Brain microvascular endothelial cell (primary cell): Measurements from ENCODE around the gene DNAH11.
"Not testable (repeated sequence)": the region's sequence is repeated elsewhere in the genome, so short reads cannot be mapped to it uniquely, and the experiment has no call there.

Experiments
- DNase-seq: peaks from one replicate; pipeline ENCODE4 v3.0.0-alpha.2; 2020
- H3K27ac ChIP-seq: fragments of 250-450 bp; sonication (Bioruptor Pico); 2 replicates; pipeline ENCODE4 v1.5.1; 2020; ENCODE audit warnings: mild to moderate bottlenecking, moderate library complexity
- H3K27me3 ChIP-seq: fragments of 250-450 bp; sonication (Bioruptor Pico); replicated peaks from 2 replicates; pipeline ENCODE4 v1.5.1; 2020; ENCODE audit warnings: mild to moderate bottlenecking
- H3K36me3 ChIP-seq: fragments of 250-450 bp; sonication (Bioruptor Pico); replicated peaks from 2 replicates; pipeline ENCODE4 v1.5.1; 2020; ENCODE audit warnings: mild to moderate bottlenecking
- H3K4me3 ChIP-seq: 2 replicates; pipeline ENCODE4 v1.5.1; 2011; ENCODE audit warnings: low read depth, mild to moderate bottlenecking, control low read depth, low read length, moderate library complexity
- in situ Hi-C: cut with HindIII; loops from 2 replicates; pipeline ENCODE4 v1.10.0; 2017; ENCODE audit warnings: low sequenced_read_pairs, low pct_ligation_motif_present
- TF ChIP-seq, protein P1 (sequence below): IDR thresholded peaks from 2 replicates; pipeline ENCODE4 v1.5.1; 2011; ENCODE audit warnings: low read depth, mild to moderate bottlenecking, moderate library complexity, low read length, control low read depth, inconsistent platforms; ENCODE audit errors: missing control alignments

DNAH11 gene

DNA sequence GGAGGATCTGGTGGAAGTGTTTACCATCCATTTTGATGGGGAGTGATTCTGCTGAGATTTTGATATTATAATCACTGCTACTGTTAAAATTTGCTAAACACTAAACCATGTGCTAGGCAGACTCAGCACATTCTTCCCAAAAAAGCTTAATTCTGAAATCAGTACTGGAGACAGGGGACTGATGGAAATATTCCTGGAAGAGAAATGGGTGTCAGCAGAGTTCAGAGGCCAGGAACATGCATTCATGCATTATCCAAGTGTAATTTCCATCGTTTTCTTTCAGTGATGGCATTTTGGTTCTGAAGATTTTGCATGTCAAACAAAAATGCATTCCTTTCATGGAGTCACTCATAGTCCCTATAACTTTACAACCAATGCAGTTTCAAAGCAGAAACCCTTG is 323.9 kb downstream of the DNAH11 start:
- Histone ChIP-seq H3K4me3 (no peak overlapping the region), H3K27me3 (no peaks in the 10 kb centered on the region), H3K27ac (no peak overlapping the region), H3K36me3 (no peaks in the 10 kb centered on the region)
- in situ Hi-C loops, result no loop called here
- DNase-seq, result no peak
- TF ChIP-seq, protein P1, sequence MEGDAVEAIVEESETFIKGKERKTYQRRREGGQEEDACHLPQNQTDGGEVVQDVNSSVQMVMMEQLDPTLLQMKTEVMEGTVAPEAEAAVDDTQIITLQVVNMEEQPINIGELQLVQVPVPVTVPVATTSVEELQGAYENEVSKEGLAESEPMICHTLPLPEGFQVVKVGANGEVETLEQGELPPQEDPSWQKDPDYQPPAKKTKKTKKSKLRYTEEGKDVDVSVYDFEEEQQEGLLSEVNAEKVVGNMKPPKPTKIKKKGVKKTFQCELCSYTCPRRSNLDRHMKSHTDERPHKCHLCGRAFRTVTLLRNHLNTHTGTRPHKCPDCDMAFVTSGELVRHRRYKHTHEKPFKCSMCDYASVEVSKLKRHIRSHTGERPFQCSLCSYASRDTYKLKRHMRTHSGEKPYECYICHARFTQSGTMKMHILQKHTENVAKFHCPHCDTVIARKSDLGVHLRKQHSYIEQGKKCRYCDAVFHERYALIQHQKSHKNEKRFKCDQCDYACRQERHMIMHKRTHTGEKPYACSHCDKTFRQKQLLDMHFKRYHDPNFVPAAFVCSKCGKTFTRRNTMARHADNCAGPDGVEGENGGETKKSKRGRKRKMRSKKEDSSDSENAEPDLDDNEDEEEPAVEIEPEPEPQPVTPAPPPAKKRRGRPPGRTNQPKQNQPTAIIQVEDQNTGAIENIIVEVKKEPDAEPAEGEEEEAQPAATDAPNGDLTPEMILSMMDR, result no peak

DNA sequence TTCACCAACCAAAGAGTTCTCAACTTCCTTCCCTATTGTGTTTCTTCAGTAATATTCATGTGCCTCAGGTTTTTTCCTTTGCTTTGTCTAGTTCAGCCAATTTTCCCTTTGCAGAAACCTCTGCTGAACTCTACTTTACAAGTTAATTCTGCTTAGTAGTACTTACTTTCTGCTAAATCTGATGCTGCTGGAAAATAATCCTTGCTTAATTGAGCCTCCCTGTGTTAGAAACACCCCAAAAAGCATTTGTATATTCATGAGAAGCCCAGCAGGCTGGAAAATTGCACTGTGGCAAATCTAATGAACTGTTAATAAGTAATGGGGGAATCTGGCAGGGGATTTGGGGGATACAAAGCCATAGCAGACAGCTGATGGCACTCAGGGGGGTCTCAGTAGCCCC is 324.4 kb downstream of the DNAH11 start:
- Histone ChIP-seq H3K27me3 (no peaks in the 10 kb centered on the region), H3K27ac (no peak overlapping the region), H3K36me3 (no peaks in the 10 kb centered on the region), H3K4me3 (no peak overlapping the region)
- TF ChIP-seq, protein P1, result no peak
- in situ Hi-C loops, result no loop called here
- DNase-seq, result no peak

DNA sequence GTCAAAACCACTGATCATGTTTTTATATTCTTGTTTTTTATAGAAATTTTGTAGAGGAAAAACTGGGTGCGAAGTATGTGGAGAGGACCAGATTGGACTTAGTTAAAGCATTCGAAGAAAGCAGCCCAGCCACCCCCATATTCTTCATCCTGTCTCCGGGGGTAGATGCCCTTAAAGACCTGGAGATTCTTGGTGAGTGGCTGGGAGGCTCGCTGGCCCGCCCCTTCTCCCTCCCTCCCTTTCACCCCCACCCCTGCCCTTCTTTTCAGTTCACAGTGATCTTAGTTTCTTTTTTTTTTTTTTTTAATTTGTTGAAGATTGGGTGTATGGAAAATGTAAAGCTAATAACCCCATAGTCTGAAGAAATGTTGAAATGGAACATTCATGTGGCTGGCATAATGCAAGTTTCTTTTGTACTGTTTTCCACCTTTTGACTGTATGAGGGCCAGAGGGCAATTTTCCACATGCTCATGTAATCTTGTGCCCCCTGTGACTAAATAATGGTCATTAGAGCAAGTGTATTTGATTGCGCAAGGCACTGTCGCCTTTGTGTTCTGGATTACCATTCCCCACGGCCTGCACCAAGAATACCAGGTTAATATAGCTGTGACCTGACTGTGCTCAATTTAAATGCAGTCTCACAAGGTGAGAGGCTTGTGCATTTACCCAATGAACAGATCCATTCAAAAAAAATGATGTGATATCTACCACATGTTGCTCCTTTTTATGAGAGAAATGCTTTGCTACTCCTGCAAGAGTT is 325.2 kb downstream of the DNAH11 start:
- H3K27me3 ChIP-seq, result no peaks in the 10 kb centered on the region
- no peak for DNase-seq
- TF ChIP-seq, protein P1, result no peak
- H3K4me3 ChIP-seq, result no peak overlapping the region
- no peak overlapping the region for H3K27ac ChIP-seq
- in situ Hi-C loops, result no loop called here
- H3K36me3 ChIP-seq, result no peaks in the 10 kb centered on the region

DNA sequence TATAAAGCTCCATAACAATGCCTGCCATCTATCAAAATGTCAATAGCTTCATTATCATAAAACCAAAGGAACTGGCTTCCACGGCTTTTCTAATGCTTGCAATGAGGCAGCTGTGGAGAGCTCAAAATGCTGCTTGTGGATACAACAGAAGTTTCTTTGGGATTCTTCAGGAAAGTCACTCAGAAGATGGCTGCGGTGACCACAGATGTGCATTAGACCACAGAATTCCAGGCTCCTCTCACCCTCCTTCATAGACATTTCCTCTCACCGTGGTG is 325.7 kb downstream of the DNAH11 start:
- TF ChIP-seq, protein P1, result no peak
- no peak for DNase-seq
- H3K27me3 ChIP-seq, result no peaks in the 10 kb centered on the region
- H3K36me3 ChIP-seq, result no peaks in the 10 kb centered on the region
- in situ Hi-C loops, result no loop called here
- no peak overlapping the region for H3K27ac ChIP-seq
- H3K4me3 ChIP-seq, result no peak overlapping the region

DNA sequence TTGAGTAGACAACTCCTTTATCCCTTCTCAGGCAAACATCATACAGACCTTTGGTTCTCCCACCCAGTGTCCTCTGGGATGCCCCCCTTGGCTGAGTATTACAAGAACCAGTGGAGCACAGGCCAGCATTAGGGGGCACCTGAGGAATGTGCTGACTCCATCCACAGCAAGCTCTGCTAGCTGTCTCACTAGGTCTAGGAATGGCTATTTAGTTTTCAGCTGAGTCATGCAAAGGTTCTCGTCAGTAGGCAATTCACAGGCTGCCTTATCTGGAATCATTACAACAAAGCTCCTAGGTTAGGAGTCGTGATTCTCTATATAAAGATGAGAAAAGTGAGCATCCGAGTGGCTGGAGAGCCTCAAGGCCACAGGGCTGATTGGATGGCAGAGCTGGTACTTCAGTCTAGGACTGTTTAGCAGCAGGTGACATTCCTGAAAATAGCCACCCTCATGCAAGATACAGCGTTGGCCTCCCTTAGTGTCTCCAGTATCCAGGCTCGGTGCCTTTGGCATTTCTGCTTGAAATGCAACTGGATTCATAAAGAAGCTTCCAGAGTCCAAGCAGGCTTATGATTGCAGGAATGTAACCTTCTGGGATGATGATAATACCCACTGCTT is 327.1 kb downstream of the DNAH11 start:
- TF ChIP-seq, protein P1, result no peak
- Histone ChIP-seq H3K36me3 (no peaks in the 10 kb centered on the region), H3K27me3 (no peaks in the 10 kb centered on the region), H3K4me3 (no peak overlapping the region), H3K27ac (no peak overlapping the region)
- in situ Hi-C loops, result no loop called here
- peak; percentile 42 for DNase-seq

DNA sequence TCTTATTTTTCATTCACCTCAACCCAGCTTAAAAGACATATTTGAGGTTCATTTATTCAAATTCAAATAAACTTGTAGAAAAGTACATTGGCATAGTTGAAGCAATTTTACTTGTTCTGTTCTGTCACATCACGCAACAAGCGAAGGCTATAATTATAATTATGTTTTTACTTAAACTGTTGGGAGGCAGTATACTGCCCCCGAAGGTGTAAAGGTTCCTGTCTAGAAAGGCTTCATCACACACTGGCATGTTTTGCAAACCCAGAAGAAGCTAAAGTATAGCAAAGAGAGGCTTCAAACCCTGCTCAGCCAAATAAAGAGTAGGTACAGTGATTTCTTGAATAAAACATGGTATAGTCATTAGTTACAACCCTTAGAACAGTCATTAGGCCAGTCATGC is 340.2 kb downstream of the DNAH11 start:
- DNase-seq, result no peak
- TF ChIP-seq, protein P1, result peak; percentile 9
- in situ Hi-C loops, result no loop called here
- Histone ChIP-seq H3K36me3 (no peaks in the 10 kb centered on the region), H3K4me3 (no peak overlapping the region), H3K27me3 (no peaks in the 10 kb centered on the region), H3K27ac (no peak overlapping the region)

DNA sequence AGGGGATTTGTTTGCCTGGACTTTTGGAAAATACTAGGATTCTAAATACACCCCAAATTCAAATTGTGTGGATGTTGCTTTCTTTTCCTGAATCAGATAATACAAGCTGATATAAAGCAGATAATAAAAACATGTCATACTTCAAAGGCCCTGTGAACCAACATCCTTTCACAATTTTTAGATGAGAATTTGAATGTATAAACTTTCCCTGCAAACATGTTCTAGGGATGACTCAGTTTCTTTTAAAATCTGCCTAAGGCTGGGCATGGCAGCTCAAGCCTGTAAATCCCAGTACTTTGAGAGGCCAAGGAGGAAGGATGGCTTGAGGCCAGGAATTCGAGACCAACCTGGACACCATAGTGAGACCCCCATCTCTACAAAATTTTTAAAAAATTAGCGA is 340.7 kb downstream of the DNAH11 start:
- H3K27me3 ChIP-seq, H3K4me3 ChIP-seq, in situ Hi-C loops, H3K36me3 ChIP-seq, H3K27ac ChIP-seq, DNase-seq: not testable (repeated sequence)
